Activated CD8-positive, alpha-beta T cell treated with anti-CD3 and anti-CD28 coated beads for 36 hours (primary cell): ENCODE measurements around the gene MAP4K3. TPM values are rescaled to one million over a fixed set of nuclear protein-coding genes. Genes with fewer than 3 reads are reported as not detected.

Experiments used
- ATAC-seq: fragments of 200-7000 bp; cut with Tn5 transposase; one replicate; pipeline ENCODE4 v1.10.0; 2021; ENCODE audit warnings: mild to moderate bottlenecking, moderate library complexity
- CTCF ChIA-PET: fragments of 350-600 bp; sonication (Branson Sonifier 250); formaldehyde crosslinking; loops from one replicate; lab custom pipeline; 2021; ENCODE audit warnings: antibody characterized with exemption; lab: Charles Lee
- POLR2A ChIA-PET: fragments of 350-600 bp; sonication (Branson Sonifier 250); formaldehyde crosslinking; loops from one replicate; lab custom pipeline; 2021; ENCODE audit warnings: antibody characterized with exemption; lab: Charles Lee
- DNase-seq: peaks from one replicate; pipeline ENCODE4 v3.0.0-alpha.2; 2020
- H3K27ac Mint-ChIP-seq: one replicate; pipeline ENCODE4 v1.8.0; 2021; ENCODE audit warnings: mild to moderate bottlenecking, mixed read lengths
- H3K27me3 Mint-ChIP-seq: one replicate; pipeline ENCODE4 v1.8.0; 2021; ENCODE audit warnings: mixed read lengths
- H3K36me3 Mint-ChIP-seq: one replicate; pipeline ENCODE4 v1.8.0; 2021; ENCODE audit warnings: low read depth, mixed read lengths
- H3K4me1 Mint-ChIP-seq: one replicate; pipeline ENCODE4 v1.8.0; 2021; ENCODE audit warnings: low read depth, mixed read lengths
- H3K4me3 Mint-ChIP-seq: one replicate; pipeline ENCODE4 v1.8.0; 2021; ENCODE audit warnings: mild to moderate bottlenecking, moderate library complexity, mixed read lengths
- H3K9me3 Mint-ChIP-seq: one replicate; pipeline ENCODE4 v1.8.0; 2021; ENCODE audit warnings: mixed read lengths
- intact Hi-C: fragments of 100-400 bp; cut with micrococcal nuclease; formaldehyde crosslinking; loops from one replicate; pipeline ENCODE4 v1.10.0; 2022
- total RNA-seq, 2 experiments: library from RNA; stranded (reverse); gene quantifications; one replicate each; pipeline ENCODE4 v1.2.3, GENCODE V29; 2021
- TF ChIP-seq, protein P1 (sequence below): fragments of 200-600 bp; IDR thresholded peaks from one replicate; pipeline ENCODE4 v1.8.0; 2022; ENCODE audit warnings: antibody characterized with exemption, mild to moderate bottlenecking

Gene MAP4K3
- total RNA-seq, 2 experiments from 2014 or later = 6.5 to 12.5 TPM

- TF ChIP-seq, protein P1, sequence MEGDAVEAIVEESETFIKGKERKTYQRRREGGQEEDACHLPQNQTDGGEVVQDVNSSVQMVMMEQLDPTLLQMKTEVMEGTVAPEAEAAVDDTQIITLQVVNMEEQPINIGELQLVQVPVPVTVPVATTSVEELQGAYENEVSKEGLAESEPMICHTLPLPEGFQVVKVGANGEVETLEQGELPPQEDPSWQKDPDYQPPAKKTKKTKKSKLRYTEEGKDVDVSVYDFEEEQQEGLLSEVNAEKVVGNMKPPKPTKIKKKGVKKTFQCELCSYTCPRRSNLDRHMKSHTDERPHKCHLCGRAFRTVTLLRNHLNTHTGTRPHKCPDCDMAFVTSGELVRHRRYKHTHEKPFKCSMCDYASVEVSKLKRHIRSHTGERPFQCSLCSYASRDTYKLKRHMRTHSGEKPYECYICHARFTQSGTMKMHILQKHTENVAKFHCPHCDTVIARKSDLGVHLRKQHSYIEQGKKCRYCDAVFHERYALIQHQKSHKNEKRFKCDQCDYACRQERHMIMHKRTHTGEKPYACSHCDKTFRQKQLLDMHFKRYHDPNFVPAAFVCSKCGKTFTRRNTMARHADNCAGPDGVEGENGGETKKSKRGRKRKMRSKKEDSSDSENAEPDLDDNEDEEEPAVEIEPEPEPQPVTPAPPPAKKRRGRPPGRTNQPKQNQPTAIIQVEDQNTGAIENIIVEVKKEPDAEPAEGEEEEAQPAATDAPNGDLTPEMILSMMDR = no peak
- intact Hi-C loops = no loop called here
- H3K4me1 Mint-ChIP-seq = peaks cover 62% of the 10 kb centered on the region
- DNase-seq (no peak), ATAC-seq (no peak)
- no peaks in the 10 kb centered on the region for H3K9me3 Mint-ChIP-seq
- H3K27ac Mint-ChIP-seq = no peak overlapping the region
- ChIA-PET CTCF (interaction anchor here (0.7 kb wide), 2 partner anchors 45 to 460 kb away, joined by 3 read pairs; no protein-coding TSS in a partner anchor), POLR2A (no interaction called here)
- H3K4me3 Mint-ChIP-seq = no peak overlapping the region
- no peaks in the 10 kb centered on the region for H3K27me3 Mint-ChIP-seq
- H3K36me3 Mint-ChIP-seq = no peaks in the 10 kb centered on the region
Observed at GRCh38 chr2:39407516-39408296, 29.4 kb downstream of the MAP4K3 start.

DNA sequence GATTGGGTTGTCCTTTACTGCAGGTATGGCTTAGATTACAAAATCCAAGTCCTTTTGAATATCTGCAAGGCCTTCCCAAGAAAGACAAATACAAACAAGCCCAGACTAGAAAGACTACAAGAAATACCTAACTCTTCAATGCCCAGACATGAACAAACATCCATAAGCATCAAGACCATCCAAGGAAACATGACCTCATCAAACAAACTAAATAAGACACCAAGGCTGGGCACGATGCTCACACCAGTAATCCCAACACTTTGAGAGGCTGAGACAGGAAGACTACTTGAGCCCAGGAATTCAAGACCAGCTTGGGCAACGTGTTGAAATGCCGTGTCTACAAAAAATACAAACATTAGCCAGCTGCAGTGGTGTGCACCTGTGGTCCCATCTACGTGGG lies 31.7 kb downstream of the MAP4K3 start:
- intact Hi-C loops = no loop called here

DNA sequence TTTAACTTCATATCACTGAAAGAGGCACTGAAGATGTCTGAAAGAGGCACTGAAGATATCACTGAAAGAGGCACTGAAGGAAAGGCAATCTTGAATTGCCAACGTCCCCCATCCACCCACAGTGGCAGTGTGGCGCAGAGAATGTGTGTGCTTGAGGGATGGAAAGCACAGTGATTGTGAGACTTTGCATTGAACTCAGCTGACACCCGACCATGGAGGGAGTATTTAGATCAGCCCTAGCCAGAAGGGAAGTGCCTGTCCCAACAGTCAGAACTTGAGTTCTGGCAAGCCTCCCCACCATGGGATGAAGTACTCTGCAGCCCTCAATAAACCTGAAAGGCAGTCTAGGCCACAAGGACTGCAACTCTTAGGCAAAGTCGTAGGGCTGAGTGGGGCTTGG lies 33.8 kb downstream of the MAP4K3 start:
- Mint-ChIP-seq H3K9me3 (no peaks in the 10 kb centered on the region), H3K27me3 (no peaks in the 10 kb centered on the region), H3K36me3 (no peaks in the 10 kb centered on the region), H3K4me1 (peaks cover 64% of the 10 kb centered on the region), H3K27ac (no peak overlapping the region), H3K4me3 (no peak overlapping the region)
- ChIA-PET CTCF (interaction anchor here (1.0 kb wide), 2 partner anchors 23 to 57 kb away, joined by 3 read pairs; no protein-coding TSS in a partner anchor), POLR2A (no interaction called here)
- intact Hi-C loops = no loop called here
- peak; percentile 11 for DNase-seq
- peak; percentile 30 for ATAC-seq
- TF ChIP-seq, protein P1 = no peak

More for the DNA sequence above, 31.7 kb downstream of the MAP4K3 start:
- Mint-ChIP-seq H3K27ac (no peak overlapping the region), H3K4me3 (no peak overlapping the region), H3K27me3 (no peaks in the 10 kb centered on the region), H3K9me3 (no peaks in the 10 kb centered on the region), H3K36me3 (no peaks in the 10 kb centered on the region), H3K4me1 (peaks cover 67% of the 10 kb centered on the region)
- CTCF ChIA-PET = no interaction called here
- TF ChIP-seq, protein P1 = no peak
- no peak for ATAC-seq
- no peak for DNase-seq
- POLR2A ChIA-PET = no interaction called here

GRCh38 chr2:39401319-39401718 lies 35.8 kb downstream of the MAP4K3 start:
- TF ChIP-seq, protein P1 = no peak
- POLR2A ChIA-PET = interaction anchor here (0.6 to 1.1 kb wide), 2 partner anchors 29 to 87 kb away, joined by 3 read pairs; no protein-coding TSS in a partner anchor
- peaks cover 57% of the 10 kb centered on the region for H3K4me1 Mint-ChIP-seq
- ATAC-seq (no peak), DNase-seq (no peak)
- no peaks in the 10 kb centered on the region for H3K9me3 Mint-ChIP-seq
- H3K27ac Mint-ChIP-seq = no peak overlapping the region
- CTCF ChIA-PET = interaction anchor here (0.8 kb wide), 1 partner anchor 21 kb away, joined by 3 read pairs; no protein-coding TSS in a partner anchor
- no peaks in the 10 kb centered on the region for H3K36me3 Mint-ChIP-seq
- no peak overlapping the region for H3K4me3 Mint-ChIP-seq
- intact Hi-C loops = no loop called here
- H3K27me3 Mint-ChIP-seq = no peaks in the 10 kb centered on the region

DNA sequence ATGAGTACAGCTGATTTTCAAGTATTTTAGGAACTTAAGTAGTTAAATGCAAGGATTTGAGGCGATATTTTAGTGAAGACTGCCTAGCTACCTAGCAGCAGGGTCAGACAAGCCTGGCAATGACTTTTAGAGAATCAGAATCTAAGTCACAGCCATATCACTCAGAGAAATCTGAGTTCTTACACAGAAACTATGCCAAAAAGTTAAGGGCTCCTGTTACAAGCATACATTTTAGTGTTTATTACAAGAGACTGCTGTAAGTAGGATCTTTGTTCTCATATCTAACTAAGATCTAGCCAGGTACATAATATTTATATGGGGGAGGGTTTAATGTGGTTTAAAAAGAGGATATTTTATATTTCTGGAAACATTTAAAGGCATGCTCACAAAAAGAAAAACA lies 37.5 kb downstream of the MAP4K3 start:
- no peak overlapping the region for H3K27ac Mint-ChIP-seq
- CTCF ChIA-PET = interaction anchor here (0.9 kb wide), 1 partner anchor 19 kb away, joined by 3 read pairs; no protein-coding TSS in a partner anchor

More for the DNA sequence above, 37.5 kb downstream of the MAP4K3 start:
- H3K27me3 Mint-ChIP-seq = no peaks in the 10 kb centered on the region
- no peaks in the 10 kb centered on the region for H3K9me3 Mint-ChIP-seq
- ATAC-seq (no peak), DNase-seq (no peak)
- intact Hi-C loops = no loop called here
- TF ChIP-seq, protein P1 = no peak
- H3K4me1 Mint-ChIP-seq = peaks cover 49% of the 10 kb centered on the region
- no peaks in the 10 kb centered on the region for H3K36me3 Mint-ChIP-seq
- POLR2A ChIA-PET = no interaction called here
- H3K4me3 Mint-ChIP-seq = no peak overlapping the region
